Uterus (tissue), 4 donors: Measurements from ENCODE around the gene WNT2. TPM values are rescaled to one million over a fixed set of nuclear protein-coding genes. Genes with fewer than 3 reads are reported as not detected.
"Not testable (repeated sequence)": the region's sequence is repeated elsewhere in the genome, so short reads cannot be mapped to it uniquely, and the experiment has no call there.

ENCODE experiments used
- DNase-seq, 2 donors: peaks; one replicate each; pipeline ENCODE4 v3.0.0-alpha.2; 2019 to 2020
- H3K27ac ChIP-seq, 2 donors: fragments of 200-600 bp; sonication (generic); 1 replicate in 1 of 2; 2 replicates in 1 of 2; pipeline ENCODE4 v1.5.1; 2016 to 2018
- H3K27me3 ChIP-seq, 2 donors: fragments of 200-600 bp; sonication (generic); one replicate each; pipeline ENCODE4 v1.5.1; 2018 to 2019; ENCODE audit warnings: control low read depth in 1 of 2
- H3K36me3 ChIP-seq, 2 donors: fragments of 200-600 bp; sonication (generic); one replicate each; pipeline ENCODE4 v1.5.1; 2019; ENCODE audit warnings: control low read depth in 1 of 2
- H3K4me1 ChIP-seq, 2 donors: fragments of 200-600 bp; sonication (generic); one replicate each; pipeline ENCODE4 v1.5.1; 2018 to 2019; ENCODE audit warnings: control low read depth in 1 of 2
- H3K4me3 ChIP-seq, 2 donors: fragments of 200-600 bp; sonication (generic); 1 replicate in 1 of 2; 2 replicates in 1 of 2; pipeline ENCODE4 v1.5.1; 2018 to 2019; ENCODE audit warnings: mild to moderate bottlenecking in 1 of 2
- H3K9me3 ChIP-seq, 2 donors: fragments of 200-600 bp; sonication (generic); one replicate each; pipeline ENCODE4 v1.5.1; 2019; ENCODE audit warnings: control low read depth in 1 of 2
- CTCF ChIP-seq, 4 experiments: fragments of 200-600 bp in 2 of 4; fragments of 450-650 bp in 2 of 4; sonication (generic) in 2 of 4; IDR thresholded peaks; one replicate each; pipeline ENCODE4 v1.5.1; 2016 to 2019; ENCODE audit warnings: antibody characterized with exemption in 4 of 4, mild to moderate bottlenecking in 2 of 4, moderate library complexity in 1 of 4
- POLR2A ChIP-seq, 2 donors: fragments of 450-650 bp; IDR thresholded peaks; one replicate each; pipeline ENCODE4 v1.6.1; 2016; ENCODE audit warnings: antibody characterized with exemption in 2 of 2, mild to moderate bottlenecking in 1 of 2, moderate library complexity in 1 of 2
- intact Hi-C: fragments of 100-400 bp; cut with DNase I; formaldehyde crosslinking; loops from one replicate; pipeline ENCODE4 v1.15.1; 2023; ENCODE audit warnings: low total_unique reads
- total RNA-seq, 4 donors: library from RNA; depleted of rRNA in 3 of 4; stranded (reverse); fragments of >200 nt in 3 of 4; gene quantifications; one replicate each; pipeline versions ENCODE4 v1.1.0 to v1.2.4, GENCODE V29; 2014 to 2023
- donor health status: DM: yes; HTN: yes; CAD: no.

The WNT2 gene
- total RNA-seq, 4 donors from 2014 or later: 1.5 to 8.3 (median 2.3) TPM; not detected in 1

- H3K4me1 ChIP-seq: no peaks in the 10 kb centered on the region
- H3K9me3 ChIP-seq: no peaks in the 10 kb centered on the region
- H3K4me3 ChIP-seq: no peak overlapping the region
- intact Hi-C loops: no loop called here
- TF ChIP-seq CTCF (IDR thresholded peaks at IDR 0.05): no peak
- no peaks in the 10 kb centered on the region for H3K36me3 ChIP-seq
- no peak overlapping the region for H3K27ac ChIP-seq
- H3K27me3 ChIP-seq: no peaks in the 10 kb centered on the region
- no peak for DNase-seq
Measured at GRCh38 chr7:117247809-117248208, 75.0 kb downstream of the WNT2 start.

DNA sequence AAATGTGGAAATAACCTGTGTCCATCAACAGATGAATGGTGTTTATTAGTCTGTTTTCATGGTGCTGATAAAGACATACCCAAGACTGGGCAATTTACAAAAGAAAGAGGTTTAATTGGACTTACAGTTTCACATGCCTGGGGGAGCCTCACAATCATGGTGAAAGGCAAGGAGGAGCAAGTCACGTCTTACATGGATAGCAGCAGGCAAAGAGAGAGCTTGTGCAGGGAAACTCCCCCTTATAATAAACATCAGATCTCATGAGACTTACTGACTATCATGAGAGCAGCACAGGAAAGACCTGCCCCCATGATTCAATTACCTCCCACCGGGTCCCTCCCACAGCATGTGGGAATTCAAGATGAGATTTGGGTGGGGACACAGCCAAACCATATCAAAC, 77.2 kb downstream of the WNT2 start:
- H3K36me3 ChIP-seq, H3K27ac ChIP-seq, H3K9me3 ChIP-seq, H3K4me3 ChIP-seq, intact Hi-C loops, DNase-seq, H3K27me3 ChIP-seq, H3K4me1 ChIP-seq: not testable (repeated sequence)

GRCh38 chr7:117243390-117243789, 79.5 kb downstream of the WNT2 start:
- Histone ChIP-seq H3K27me3 (no peaks in the 10 kb centered on the region), H3K36me3 (no peaks in the 10 kb centered on the region), H3K27ac (no peak overlapping the region), H3K9me3 (no peaks in the 10 kb centered on the region), H3K4me3 (no peak overlapping the region), H3K4me1 (no peaks in the 10 kb centered on the region)
- no peak for TF ChIP-seq CTCF (IDR thresholded peaks at IDR 0.05)
- TF ChIP-seq POLR2A (IDR thresholded peaks at IDR 0.05): no peak
- intact Hi-C loops: no loop called here
- no peak for DNase-seq

DNA sequence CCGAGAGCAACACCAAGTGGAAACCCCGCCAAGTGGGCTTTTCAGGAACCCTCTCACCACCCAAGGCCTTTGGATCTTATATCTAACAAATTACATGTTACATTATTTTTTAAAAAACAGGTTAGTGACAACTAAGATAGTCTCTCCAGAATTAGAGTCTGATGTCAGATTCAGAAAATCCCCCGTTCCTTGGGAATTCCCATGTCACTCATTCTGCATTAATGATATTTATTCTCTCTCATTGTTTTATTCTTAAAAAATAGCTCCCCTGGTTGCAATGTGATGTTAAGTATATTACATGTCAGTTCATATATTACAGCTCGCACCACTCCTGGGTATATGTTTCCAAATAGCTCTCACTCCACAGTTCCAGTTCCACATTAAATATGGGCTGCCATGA, 81.8 kb downstream of the WNT2 start:
- intact Hi-C loops: no loop called here
- no peak for TF ChIP-seq CTCF (IDR thresholded peaks at IDR 0.05)
- no peak for TF ChIP-seq POLR2A (IDR thresholded peaks at IDR 0.05)

DNA sequence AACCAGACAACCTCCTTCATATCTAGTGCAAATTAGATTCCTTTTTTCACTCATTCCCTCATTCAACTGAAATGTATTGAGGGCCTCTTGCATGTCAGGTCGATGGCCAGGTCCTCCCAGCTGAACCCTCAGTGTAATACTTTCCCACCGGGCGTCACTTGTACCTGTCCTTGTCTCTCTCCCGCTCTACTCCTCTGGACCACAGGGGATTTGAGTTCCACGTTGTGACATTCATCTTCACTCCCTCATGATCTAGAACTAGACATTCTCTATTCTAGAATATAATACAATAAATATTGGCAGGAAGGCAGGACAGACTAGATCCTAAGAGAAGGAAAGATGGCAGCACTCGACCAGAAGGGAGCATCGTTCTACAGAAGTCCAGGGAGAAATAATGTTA, 83.9 kb downstream of the WNT2 start:
- H3K36me3 ChIP-seq: no peaks in the 10 kb centered on the region
- H3K4me3 ChIP-seq: no peak overlapping the region
- H3K27me3 ChIP-seq: no peaks in the 10 kb centered on the region
- H3K4me1 ChIP-seq: no peaks in the 10 kb centered on the region
- intact Hi-C loops: no loop called here
- no peak overlapping the region for H3K27ac ChIP-seq
- H3K9me3 ChIP-seq: no peaks in the 10 kb centered on the region
- no peak for DNase-seq
- TF ChIP-seq CTCF (IDR thresholded peaks at IDR 0.05) (no peak), POLR2A (IDR thresholded peaks at IDR 0.05) (no peak)

More for the DNA sequence above, 81.8 kb downstream of the WNT2 start:
- no peak overlapping the region for H3K4me3 ChIP-seq
- no peak for DNase-seq
- H3K27me3 ChIP-seq: no peaks in the 10 kb centered on the region
- no peaks in the 10 kb centered on the region for H3K4me1 ChIP-seq
- no peaks in the 10 kb centered on the region for H3K36me3 ChIP-seq
- H3K27ac ChIP-seq: no peak overlapping the region
- H3K9me3 ChIP-seq: no peaks in the 10 kb centered on the region

DNA sequence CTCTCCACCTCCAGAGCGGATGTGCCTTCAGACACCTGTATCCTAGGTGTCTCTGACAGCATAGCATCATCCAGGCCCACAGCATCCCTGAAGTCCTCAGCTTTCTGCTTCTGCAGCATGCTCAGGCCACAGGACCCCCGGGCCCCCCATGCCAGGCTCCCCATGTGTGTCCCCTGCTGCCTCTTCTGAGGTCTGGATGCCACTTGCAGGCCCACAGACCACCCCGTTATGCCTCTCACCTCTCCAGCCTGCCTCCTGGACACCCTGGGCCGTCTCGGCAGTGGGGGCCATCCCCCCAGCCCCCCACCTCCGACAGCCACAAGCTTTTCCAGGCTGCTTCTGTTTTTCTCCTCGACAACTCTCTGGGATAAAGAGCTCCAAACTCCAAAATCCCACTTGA, 84.4 kb downstream of the WNT2 start:
- H3K36me3 ChIP-seq: no peaks in the 10 kb centered on the region
- DNase-seq: no peak
- no peaks in the 10 kb centered on the region for H3K4me1 ChIP-seq
- no peak overlapping the region for H3K27ac ChIP-seq
- no peaks in the 10 kb centered on the region for H3K27me3 ChIP-seq
- no peak overlapping the region for H3K4me3 ChIP-seq
- no peaks in the 10 kb centered on the region for H3K9me3 ChIP-seq
- TF ChIP-seq CTCF (IDR thresholded peaks at IDR 0.05): no peak
- TF ChIP-seq POLR2A (IDR thresholded peaks at IDR 0.05): no peak
- intact Hi-C loops: no loop called here
